Nephron progenitor cell (in vitro differentiated cells): ENCODE data around the gene ARHGAP26.
"Not testable (repeated sequence)": the region's sequence is repeated elsewhere in the genome, so short reads cannot be mapped to it uniquely, and the experiment has no call there.

Experiments
- DNase-seq: peaks from one replicate; pipeline ENCODE4 v3.0.0; 2021
- H3K27ac Mint-ChIP-seq: 2 replicates; pipeline ENCODE4 v1.8.0; 2021; ENCODE audit warnings: mild to moderate bottlenecking, moderate library complexity, mixed read lengths
- H3K27me3 Mint-ChIP-seq: 2 replicates; pipeline ENCODE4 v1.8.0; 2021; ENCODE audit warnings: mild to moderate bottlenecking, low read depth, mixed read lengths; ENCODE audit not compliant: poor library complexity
- H3K36me3 Mint-ChIP-seq: 2 replicates; pipeline ENCODE4 v1.8.0; 2021; ENCODE audit warnings: low read depth, mixed read lengths
- H3K4me1 Mint-ChIP-seq: 2 replicates; pipeline ENCODE4 v1.8.0; 2021; ENCODE audit warnings: mixed read lengths
- H3K4me3 Mint-ChIP-seq: 2 replicates; pipeline ENCODE4 v1.8.0; 2021; ENCODE audit warnings: mild to moderate bottlenecking, moderate library complexity, mixed read lengths
- H3K9me3 Mint-ChIP-seq: 2 replicates; pipeline ENCODE4 v1.8.0; 2021; ENCODE audit warnings: mild to moderate bottlenecking, moderate library complexity, mixed read lengths
- CTCF ChIP-seq: fragments of 200-600 bp; sonication (generic); IDR thresholded peaks from 2 replicates; pipeline ENCODE4 v1.5.0; 2021; ENCODE audit warnings: antibody characterized with exemption

The ARHGAP26 gene

GRCh38 chr5:143083006-143083405 lies 312.8 kb downstream of the ARHGAP26 start:
- TF ChIP-seq CTCF = no peak
- H3K27ac Mint-ChIP-seq = no peak overlapping the region

DNA sequence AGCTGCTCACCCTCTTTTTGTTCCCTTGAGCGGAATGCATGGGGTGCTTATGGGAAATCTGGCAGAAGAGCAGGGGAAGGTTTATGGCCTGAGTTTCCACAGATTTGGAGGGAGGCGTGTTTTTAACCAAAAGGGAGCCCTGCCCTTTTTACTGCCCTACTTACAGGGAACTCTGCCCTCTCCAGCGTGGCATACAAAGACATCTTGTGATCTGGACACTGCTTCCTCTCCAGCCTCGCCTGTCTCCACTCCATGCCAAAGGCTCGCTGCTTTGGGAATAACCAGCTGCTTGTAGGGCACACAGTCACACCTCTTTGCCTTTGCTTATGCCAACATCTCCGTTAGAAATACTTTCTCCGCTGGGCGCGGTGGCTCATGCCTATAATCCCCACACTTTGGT lies 314.2 kb downstream of the ARHGAP26 start:
- Mint-ChIP-seq H3K4me3 (no peak overlapping the region), H3K9me3 (no peaks in the 10 kb centered on the region), H3K27me3 (peaks cover under 1% of the 10 kb centered on the region), H3K4me1 (peaks cover 57% of the 10 kb centered on the region), H3K27ac (no peak overlapping the region), H3K36me3 (peaks cover 5% of the 10 kb centered on the region)
- TF ChIP-seq CTCF = no peak
- no peak for DNase-seq

More at GRCh38 chr5:143083006-143083405, 312.8 kb downstream of the ARHGAP26 start:
- H3K27me3 Mint-ChIP-seq = peaks cover 3% of the 10 kb centered on the region
- H3K4me3 Mint-ChIP-seq = no peak overlapping the region
- H3K36me3 Mint-ChIP-seq = no peaks in the 10 kb centered on the region
- peaks cover 58% of the 10 kb centered on the region for H3K4me1 Mint-ChIP-seq
- DNase-seq = no peak
- no peaks in the 10 kb centered on the region for H3K9me3 Mint-ChIP-seq

DNA sequence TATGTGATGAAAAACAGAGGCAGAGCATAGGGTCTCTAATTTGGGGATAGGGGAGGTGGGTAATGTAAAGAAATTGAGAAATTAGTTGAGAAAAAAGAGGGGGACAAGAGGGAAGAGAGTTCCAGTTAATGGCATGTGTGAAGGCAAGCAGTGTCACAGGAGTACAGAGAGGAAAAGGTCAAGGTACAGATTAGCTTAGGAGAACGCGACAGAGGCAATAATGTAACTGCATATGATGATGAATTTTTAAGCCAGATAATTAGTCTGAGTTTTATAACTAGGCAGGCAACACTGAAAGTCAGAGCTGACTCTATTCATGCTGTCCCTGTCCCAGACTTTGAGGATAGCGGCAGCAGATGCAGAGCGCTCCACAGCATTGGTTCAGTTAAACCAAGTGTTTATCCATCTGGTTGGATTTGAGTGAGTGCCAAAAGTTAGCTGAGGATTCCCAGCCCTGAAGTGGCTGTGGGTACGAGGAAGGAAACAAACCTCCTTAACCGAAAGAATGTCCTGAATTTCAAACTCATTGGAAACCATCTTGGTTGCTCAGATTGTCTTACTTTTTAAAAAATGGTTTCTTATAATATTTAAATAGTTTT lies 315.2 kb downstream of the ARHGAP26 start:
- no peak overlapping the region for H3K4me3 Mint-ChIP-seq
- H3K27me3 Mint-ChIP-seq = no peaks in the 10 kb centered on the region

DNA sequence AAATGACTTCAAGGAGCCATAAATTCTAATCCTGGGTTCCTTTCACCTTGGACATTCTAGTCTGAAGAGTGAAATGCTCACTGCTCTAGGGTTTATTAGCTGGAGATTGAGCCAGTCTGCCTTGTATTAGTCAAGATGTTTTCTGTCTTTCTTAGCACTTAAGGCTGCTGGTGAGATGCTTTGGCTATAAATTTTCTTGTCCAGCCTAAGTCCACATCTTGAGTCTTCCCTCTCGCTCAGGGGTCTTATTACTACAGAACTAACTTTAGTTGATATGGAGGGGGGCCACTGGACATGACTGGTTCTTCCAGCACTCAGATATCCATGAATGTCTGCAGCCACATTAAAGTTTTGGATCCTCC lies 316.4 kb downstream of the ARHGAP26 start:
- TF ChIP-seq CTCF = no peak
- H3K4me1 Mint-ChIP-seq = peaks cover 76% of the 10 kb centered on the region
- H3K4me3 Mint-ChIP-seq = peak overlapping the region; percentile 16
- DNase-seq = no peak
- H3K9me3 Mint-ChIP-seq = peaks cover 6% of the 10 kb centered on the region
- H3K27me3 Mint-ChIP-seq = no peaks in the 10 kb centered on the region
- peak overlapping the region; percentile 21 for H3K27ac Mint-ChIP-seq
- H3K36me3 Mint-ChIP-seq = peaks cover 5% of the 10 kb centered on the region

More for the DNA sequence above, 315.2 kb downstream of the ARHGAP26 start:
- Mint-ChIP-seq H3K27ac (peak overlapping the region; percentile 1), H3K9me3 (no peaks in the 10 kb centered on the region), H3K4me1 (peaks cover 67% of the 10 kb centered on the region), H3K36me3 (peaks cover 5% of the 10 kb centered on the region)
- DNase-seq = no peak
- TF ChIP-seq CTCF = no peak

DNA sequence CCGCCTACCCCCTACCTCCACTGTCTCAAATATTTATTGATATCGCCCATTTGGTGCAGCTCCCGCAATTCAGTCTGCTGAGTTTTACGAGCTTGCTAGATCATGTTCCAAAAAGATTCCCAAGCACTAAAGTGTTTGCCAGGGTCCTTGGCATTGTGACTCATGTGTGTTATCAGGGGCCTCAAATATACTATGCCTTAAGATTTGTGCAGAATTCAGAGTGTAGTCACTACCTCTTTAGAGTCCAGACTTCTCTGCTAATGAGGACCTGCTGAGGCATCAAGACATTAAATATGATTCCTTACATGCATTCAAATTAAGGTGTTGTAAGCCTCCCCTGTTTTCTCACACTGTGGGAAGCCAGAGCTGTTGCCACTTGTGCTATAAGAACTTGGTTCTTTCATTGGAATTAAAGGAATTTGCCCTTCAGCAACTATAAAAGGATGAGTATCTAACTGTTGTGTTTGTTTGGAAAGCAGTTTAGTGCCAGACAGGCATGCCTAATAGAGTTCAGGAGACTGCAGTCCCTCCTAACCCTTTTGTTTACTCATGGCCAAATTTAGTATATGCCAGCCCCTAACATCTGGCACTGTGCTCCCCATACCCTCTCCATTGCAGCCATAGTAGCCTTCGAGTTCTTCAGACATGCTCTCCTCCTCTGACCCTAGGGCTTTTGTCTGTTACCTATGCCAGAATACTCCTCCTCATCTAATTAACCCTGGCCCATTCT lies 316.9 kb downstream of the ARHGAP26 start:
- H3K27ac Mint-ChIP-seq = peak overlapping the region; percentile 21

GRCh38 chr5:143088702-143089101 lies 318.5 kb downstream of the ARHGAP26 start:
- not testable (repeated sequence) for DNase-seq, H3K9me3 Mint-ChIP-seq, H3K27ac Mint-ChIP-seq, H3K36me3 Mint-ChIP-seq, H3K27me3 Mint-ChIP-seq, H3K4me3 Mint-ChIP-seq
- peaks cover 86% of the 10 kb centered on the region for H3K4me1 Mint-ChIP-seq

More for the DNA sequence above, 316.9 kb downstream of the ARHGAP26 start:
- Mint-ChIP-seq H3K9me3 (peaks cover 6% of the 10 kb centered on the region), H3K27me3 (no peaks in the 10 kb centered on the region), H3K36me3 (peaks cover 5% of the 10 kb centered on the region), H3K4me1 (peaks cover 78% of the 10 kb centered on the region), H3K4me3 (peak overlapping the region; percentile 16)
- no peak for TF ChIP-seq CTCF
- no peak for DNase-seq

DNA sequence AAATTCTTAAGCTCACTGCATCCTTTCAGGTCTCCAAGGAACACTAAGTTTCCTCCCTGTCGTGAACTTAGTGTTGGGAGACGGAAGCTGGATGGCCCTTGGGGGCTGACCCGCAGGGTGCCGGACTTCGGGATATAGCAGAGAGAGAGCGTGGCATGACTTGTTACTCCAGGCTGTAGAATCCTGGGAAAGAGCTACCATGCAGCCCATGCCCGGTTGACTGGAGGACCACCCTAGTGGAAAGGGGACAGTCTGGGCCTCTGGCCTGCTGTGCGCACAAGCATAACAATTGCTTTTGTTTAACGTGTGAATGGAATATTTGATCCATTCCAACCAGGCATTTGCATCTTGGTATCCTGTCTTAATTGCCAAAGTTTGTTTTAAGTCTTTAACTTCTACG lies 319.9 kb downstream of the ARHGAP26 start:
- H3K4me1 Mint-ChIP-seq = peaks cover 86% of the 10 kb centered on the region
- not testable (repeated sequence) for DNase-seq, H3K27ac Mint-ChIP-seq, H3K27me3 Mint-ChIP-seq, H3K9me3 Mint-ChIP-seq, H3K36me3 Mint-ChIP-seq, H3K4me3 Mint-ChIP-seq

- H3K9me3 Mint-ChIP-seq, H3K27ac Mint-ChIP-seq, H3K27me3 Mint-ChIP-seq, DNase-seq, H3K4me3 Mint-ChIP-seq, H3K36me3 Mint-ChIP-seq: not testable (repeated sequence)
- peaks cover 63% of the 10 kb centered on the region for H3K4me1 Mint-ChIP-seq
Observed at GRCh38 chr5:143092711-143093451, 322.7 kb downstream of the ARHGAP26 start.
